ENCODE results near the gene EFHD2.
"Not testable (repeated sequence)": the region's sequence is repeated elsewhere in the genome, so short reads cannot be mapped to it uniquely, and the experiment has no call there.

Gene EFHD2

GRCh38 chr1:15412175-15412800 lies 2.6 kb downstream of the EFHD2 start:
- DNase-seq (ENCODE audit: low read depth in 2 of 2): no peak

- DNase-seq (ENCODE audit: low read depth in 2 of 2): no peak
Observed at GRCh38 chr1:15412843-15413242, 3.2 kb downstream of the EFHD2 start.

GRCh38 chr1:15413563-15414444 lies 4.1 kb downstream of the EFHD2 start:
- DNase-seq (ENCODE audit: low read depth in 2 of 2): no peak

- DNase-seq (ENCODE audit: low read depth in 2 of 2): no peak
Observed at GRCh38 chr1:15414445-15414983, 4.8 kb downstream of the EFHD2 start.

GRCh38 chr1:15417059-15417934 lies 7.6 kb downstream of the EFHD2 start:
- DNase-seq (ENCODE audit: low read depth in 2 of 2): peak in 1 of 2 donors; percentile 43

GRCh38 chr1:15418806-15419515 lies 9.3 kb downstream of the EFHD2 start:
- no peak for DNase-seq (ENCODE audit: low read depth in 2 of 2)

GRCh38 chr1:15420853-15421465 lies 11.3 kb downstream of the EFHD2 start:
- no peak for DNase-seq (ENCODE audit: low read depth in 2 of 2)

GRCh38 chr1:15422871-15423270 lies 13.2 kb downstream of the EFHD2 start:
- DNase-seq (ENCODE audit: low read depth in 2 of 2): no peak

- no peak for DNase-seq (ENCODE audit: low read depth in 2 of 2)
Observed at GRCh38 chr1:15423355-15424077, 13.8 kb downstream of the EFHD2 start.

GRCh38 chr1:15424146-15424667 lies 14.5 kb downstream of the EFHD2 start:
- no peak for DNase-seq (ENCODE audit: low read depth in 2 of 2)

- DNase-seq (ENCODE audit: low read depth in 2 of 2): no peak
Observed at GRCh38 chr1:15424981-15425380, 15.3 kb downstream of the EFHD2 start.

GRCh38 chr1:15425521-15425920 lies 15.8 kb downstream of the EFHD2 start:
- no peak for DNase-seq (ENCODE audit: low read depth in 2 of 2)

- no peak for DNase-seq (ENCODE audit: low read depth in 2 of 2)
Observed at GRCh38 chr1:15425958-15426357, 16.3 kb downstream of the EFHD2 start.

- DNase-seq (ENCODE audit: low read depth in 2 of 2): no peak
Observed at GRCh38 chr1:15426492-15427279, 17.0 kb downstream of the EFHD2 start.

GRCh38 chr1:15427280-15427666 lies 17.6 kb downstream of the EFHD2 start:
- no peak for DNase-seq (ENCODE audit: low read depth in 2 of 2)

- not testable (repeated sequence) for DNase-seq (ENCODE audit: low read depth in 2 of 2)
Observed at GRCh38 chr1:15428252-15428651, 18.6 kb downstream of the EFHD2 start.

GRCh38 chr1:15428815-15429435 lies 19.2 kb downstream of the EFHD2 start:
- no peak for DNase-seq (ENCODE audit: low read depth in 2 of 2)

- DNase-seq (ENCODE audit: low read depth in 2 of 2): no peak
Observed at GRCh38 chr1:15429701-15430149, 20.0 kb downstream of the EFHD2 start.

Data from stimulated activated CD4-positive, alpha-beta T cell treated with anti-CD3 and anti-CD28 coated beads, Interleukin-1b, Interleukin-23, amount 100 ng/mL, for 4 hours (primary cell).